SK-N-SH treated with all-trans-retinoic acid at 6 μM for 48 hours (cell line): ENCODE measurements around the gene PEX5.

Experiments used
- ATAC-seq: fragments of 200-7000 bp; cut with Tn5 transposase; 3 replicates; pipeline ENCODE4 v1.9.1; 2020; ENCODE audit warnings: mild to moderate bottlenecking, moderate library complexity
- ARNTL ChIP-seq: fragments of 450-650 bp; formaldehyde crosslinking; IDR thresholded peaks from 2 replicates; pipeline ENCODE4 v1.5.0; 2020; ENCODE audit warnings: low read depth, mild to moderate bottlenecking, moderate library complexity, borderline replicate concordance
- BACH2 ChIP-seq: fragments of 250-450 bp; sonication (Bioruptor Pico); IDR thresholded peaks from 2 replicates; pipeline ENCODE4 v1.9.0; 2021; ENCODE audit warnings: mild to moderate bottlenecking, borderline replicate concordance
- CREB5 ChIP-seq: fragments of 250-450 bp; sonication (Bioruptor Pico); IDR thresholded peaks from 2 replicates; pipeline ENCODE4 v1.5.1; 2020; ENCODE audit warnings: low read depth, mild to moderate bottlenecking, moderate library complexity
- CSDC2 ChIP-seq: fragments of 250-450 bp; sonication (Bioruptor Pico); IDR thresholded peaks from 2 replicates; pipeline ENCODE4 v1.5.0; 2020; ENCODE audit warnings: mild to moderate bottlenecking, moderate library complexity
- CSRNP3 ChIP-seq: fragments of 250-450 bp; sonication (Bioruptor Pico); IDR thresholded peaks from 2 replicates; pipeline ENCODE4 v1.5.1; 2021; ENCODE audit warnings: mild to moderate bottlenecking, moderate library complexity
- ESRRG ChIP-seq: fragments of 250-450 bp; sonication (Bioruptor Pico); IDR thresholded peaks from 2 replicates; pipeline ENCODE4 v1.6.1; 2021; ENCODE audit warnings: mild to moderate bottlenecking
- ISL1 ChIP-seq: fragments of 250-450 bp; sonication (Bioruptor Pico); IDR thresholded peaks from 2 replicates; pipeline ENCODE4 v2.1.2; 2022; ENCODE audit warnings: mild to moderate bottlenecking, moderate library complexity
- OSR1 ChIP-seq: fragments of 250-450 bp; sonication (Bioruptor Pico); IDR thresholded peaks from 2 replicates; pipeline ENCODE4 v1.8.0; 2022; ENCODE audit warnings: moderate library complexity, mild to moderate bottlenecking, inconsistent platforms
- PATZ1 ChIP-seq: fragments of 250-450 bp; sonication (Bioruptor Pico); IDR thresholded peaks from 2 replicates; pipeline ENCODE4 v1.8.0; 2020; ENCODE audit warnings: mild to moderate bottlenecking, moderate library complexity, borderline replicate concordance
- POU6F1 ChIP-seq: fragments of 250-450 bp; sonication (Bioruptor Pico); IDR thresholded peaks from 2 replicates; pipeline ENCODE4 v1.8.0; 2021; ENCODE audit warnings: low read depth, mild to moderate bottlenecking, moderate library complexity, borderline replicate concordance
- PPARA ChIP-seq: fragments of 250-450 bp; sonication (Bioruptor Pico); IDR thresholded peaks from 2 replicates; pipeline ENCODE4 v1.5.0; 2020; ENCODE audit warnings: mild to moderate bottlenecking, borderline replicate concordance
- RARB ChIP-seq: fragments of 250-450 bp; sonication (Bioruptor Pico); IDR thresholded peaks from 2 replicates; pipeline ENCODE4 v1.8.0; 2021; ENCODE audit warnings: mild to moderate bottlenecking, moderate library complexity
- SNAI2 ChIP-seq: fragments of 250-450 bp; sonication (Bioruptor Pico); IDR thresholded peaks from 2 replicates; pipeline ENCODE4 v1.5.0; 2020; ENCODE audit warnings: mild to moderate bottlenecking, moderate library complexity
- TCF4 ChIP-seq: fragments of 250-450 bp; sonication (Bioruptor Pico); IDR thresholded peaks from 2 replicates; pipeline ENCODE4 v1.8.0; 2021; ENCODE audit warnings: mild to moderate bottlenecking, moderate library complexity, borderline replicate concordance
- TOX ChIP-seq: fragments of 250-450 bp; sonication (Bioruptor Pico); IDR thresholded peaks from 2 replicates; pipeline ENCODE4 v1.8.0; 2021; ENCODE audit warnings: mild to moderate bottlenecking, moderate library complexity, borderline replicate concordance
- TSHZ2 ChIP-seq: fragments of 250-450 bp; sonication (Bioruptor Pico); IDR thresholded peaks from 2 replicates; pipeline ENCODE4 v1.5.0; 2020; ENCODE audit warnings: mild to moderate bottlenecking, moderate library complexity
- ZC3H10 ChIP-seq: fragments of 250-450 bp; sonication (Bioruptor Pico); IDR thresholded peaks from 2 replicates; pipeline ENCODE4 v1.5.1; 2021; ENCODE audit warnings: mild to moderate bottlenecking, moderate library complexity
- ZFP3 ChIP-seq: fragments of 250-450 bp; sonication (Bioruptor Pico); IDR thresholded peaks from 2 replicates; pipeline ENCODE4 v1.5.0; 2020; ENCODE audit warnings: mild to moderate bottlenecking, moderate library complexity
- ZFP30 ChIP-seq: fragments of 450-650 bp; formaldehyde crosslinking; IDR thresholded peaks from 2 replicates; pipeline ENCODE4 v1.5.0; 2022; ENCODE audit warnings: mild to moderate bottlenecking, moderate library complexity
- ZNF565 ChIP-seq: fragments of 450-650 bp; formaldehyde crosslinking; conservative IDR thresholded peaks from 2 replicates; pipeline ENCODE4 v1.5.0; 2020; ENCODE audit warnings: low read depth, mild to moderate bottlenecking, moderate library complexity
- ZNF70 ChIP-seq: fragments of 450-650 bp; formaldehyde crosslinking; IDR thresholded peaks from 2 replicates; pipeline ENCODE4 v1.5.0; 2020; ENCODE audit warnings: mild to moderate bottlenecking, moderate library complexity
- ZNF8 ChIP-seq: fragments of 450-650 bp; formaldehyde crosslinking; IDR thresholded peaks from 2 replicates; pipeline ENCODE4 v1.5.0; 2020; ENCODE audit warnings: mild to moderate bottlenecking, moderate library complexity

Gene PEX5

GRCh38 chr12:7146906-7147305, 42.6 kb upstream of the PEX5 start:
- TF ChIP-seq ZNF8 (CRISPR knock-in tag) (no peak), ESRRG (CRISPR knock-in tag) (no peak), RARB (CRISPR knock-in tag) (no peak), PATZ1 (no peak), CSRNP3 (CRISPR knock-in tag) (no peak), BACH2 (CRISPR knock-in tag) (no peak), TSHZ2 (CRISPR knock-in tag) (no peak), ISL1 (no peak), ZNF565 (CRISPR knock-in tag) (no peak), ZNF70 (CRISPR knock-in tag) (no peak), TCF4 (CRISPR knock-in tag) (no peak), POU6F1 (CRISPR knock-in tag) (no peak), CREB5 (CRISPR knock-in tag) (no peak), SNAI2 (no peak), ARNTL (CRISPR knock-in tag) (no peak), OSR1 (no peak), PPARA (CRISPR knock-in tag) (no peak)
- no peak for ATAC-seq

- no peak for TF ChIP-seq ARNTL (CRISPR knock-in tag)
- TF ChIP-seq ZFP3: no peak
- no peak for TF ChIP-seq PPARA (CRISPR knock-in tag)
- TF ChIP-seq RARB (CRISPR knock-in tag): no peak
- no peak for TF ChIP-seq TCF4 (CRISPR knock-in tag)
- TF ChIP-seq SNAI2: no peak
- no peak for TF ChIP-seq POU6F1 (CRISPR knock-in tag)
- no peak for TF ChIP-seq ISL1
- TF ChIP-seq CREB5 (CRISPR knock-in tag): no peak
- TF ChIP-seq CSDC2: no peak
- TF ChIP-seq ZFP30 (CRISPR knock-in tag): no peak
- no peak for TF ChIP-seq ZNF70 (CRISPR knock-in tag)
- TF ChIP-seq OSR1: no peak
- no peak for TF ChIP-seq ZNF565 (CRISPR knock-in tag)
- TF ChIP-seq ZC3H10 (CRISPR knock-in tag): no peak
- no peak for TF ChIP-seq TOX (CRISPR knock-in tag)
- TF ChIP-seq BACH2 (CRISPR knock-in tag): no peak
- TF ChIP-seq, all 23 proteins: peak for 0
- no peak for ATAC-seq
Measured at GRCh38 chr12:7150356-7150755, 39.1 kb upstream of the PEX5 start.
